Lung (tissue), 12 donors: ENCODE results near the gene ACY1. TPM values are rescaled to one million over a fixed set of nuclear protein-coding genes. Genes with fewer than 3 reads are reported as not detected.

ENCODE experiments used
- ATAC-seq: fragments of 200-7000 bp; cut with Tn5 transposase; one replicate; pipeline ENCODE4 v1.9.1; 2020; ENCODE audit warnings: moderate number of reproducible peaks; ENCODE audit not compliant: insufficient read depth, low FRiP score
- DNase-seq, 3 donors: peaks; one replicate each; pipeline ENCODE4 v3.0.0-alpha.2; 2013 to 2017
- H3K27ac ChIP-seq, 2 donors: one replicate each; pipeline ENCODE4 v1.5.1; 2013; ENCODE audit warnings: mild to moderate bottlenecking in 2 of 2, moderate library complexity in 2 of 2, control low read depth in 1 of 2, inconsistent platforms in 1 of 2, low read depth in 1 of 2, low read length in 1 of 2
- H3K27me3 ChIP-seq, 3 donors: one replicate each; pipeline ENCODE4 v1.5.1; 2013; ENCODE audit warnings: low read length in 2 of 3; ENCODE audit not compliant: control insufficient read depth in 3 of 3, insufficient read depth in 3 of 3
- H3K36me3 ChIP-seq, 4 donors: one replicate each; pipeline ENCODE4 v1.5.1; 2013; ENCODE audit warnings: low read length in 4 of 4, mild to moderate bottlenecking in 1 of 4, moderate library complexity in 1 of 4; ENCODE audit not compliant: control insufficient read depth in 4 of 4, insufficient read depth in 4 of 4
- H3K4me1 ChIP-seq, 5 donors: one replicate each; pipeline ENCODE4 v1.5.1; 2013; ENCODE audit warnings: low read length in 5 of 5, mild to moderate bottlenecking in 2 of 5, moderate library complexity in 1 of 5; ENCODE audit not compliant: control insufficient read depth in 5 of 5, insufficient read depth in 5 of 5
- H3K4me3 ChIP-seq: one replicate; pipeline ENCODE4 v1.5.1; 2013; ENCODE audit warnings: mild to moderate bottlenecking, control low read depth, moderate library complexity
- H3K9ac ChIP-seq, 2 donors: one replicate each; pipeline ENCODE4 v1.5.1; 2013; ENCODE audit warnings: low read length in 2 of 2, control low read depth in 1 of 2; ENCODE audit not compliant: insufficient read depth in 1 of 2
- H3K9me3 ChIP-seq, 4 donors: one replicate each; pipeline ENCODE4 v1.5.1; 2013; ENCODE audit warnings: low read length in 3 of 4, mild to moderate bottlenecking in 1 of 4, moderate library complexity in 1 of 4; ENCODE audit not compliant: control insufficient read depth in 4 of 4, insufficient read depth in 3 of 4
- WGBS, 2 donors: extraction: QIAGEN DNeasy Blood & Tissue Kit; methylation state at CpG; one replicate each; pipeline ENCODE4 v1.1.7; 2013; 5-methylcytosine and 5-hydroxymethylcytosine counted together
- polyA plus RNA-seq, 2 donors: library from polyadenylated mRNA; stranded (reverse); fragments of 200-250 nt; gene quantifications; one replicate each; pipeline ENCODE4 v1.2.1, GENCODE V29; 2013
- total RNA-seq, 2 donors: library from RNA; depleted of rRNA in 1 of 2; stranded (reverse); fragments of >200 nt in 1 of 2; gene quantifications; one replicate each; pipeline ENCODE4 v1.2.1, GENCODE V29; 2014 to 2021
- TF ChIP-seq, protein P1 (sequence below): IDR thresholded peaks from 2 replicates; pipeline ENCODE4 v1.5.1; 2012; ENCODE audit warnings: mild to moderate bottlenecking; ENCODE audit errors: control extremely low read depth, extremely low read depth
- donor health status: control.
- donor health status: control.
- donor health status: Bipolar disorder and iron deficiency.
- donor health status: healthy.
- donor health status: DM: yes; HTN: yes; CAD: no.

The ACY1 gene
- total and polyA plus RNA-seq, 4 donors = 19.6 to 52.6 (median 39.0) TPM

DNA sequence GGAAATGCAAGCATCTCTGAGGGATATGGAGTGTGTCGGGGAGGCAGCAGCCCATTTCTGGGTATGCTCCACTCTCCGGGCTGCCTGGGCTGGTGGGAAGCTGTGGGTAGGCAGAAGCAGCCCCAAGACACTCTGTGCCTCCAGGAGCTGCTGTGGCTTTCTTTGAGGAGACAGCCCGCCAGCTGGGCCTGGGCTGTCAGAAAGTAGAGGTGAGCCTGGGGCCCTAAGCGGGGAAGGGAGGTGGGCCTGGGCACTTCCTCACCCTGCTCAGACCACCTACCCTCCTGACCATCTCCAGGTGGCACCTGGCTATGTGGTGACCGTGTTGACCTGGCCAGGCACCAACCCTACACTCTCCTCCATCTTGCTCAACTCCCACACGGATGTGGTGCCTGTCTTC lies 1.7 kb downstream of the ACY1 start:
- H3K36me3 ChIP-seq = peaks cover 0 to 7% (median 3%) of the 10 kb centered on the region in 4 donors
- no peak for DNase-seq
- no peak for ATAC-seq
- no peak overlapping the region for H3K27ac ChIP-seq
- H3K9me3 ChIP-seq = no peaks in the 10 kb centered on the region
- 91 to 95% methylated on average over 6 of the region's 6 CpGs for WGBS, 2 donors
- H3K9ac ChIP-seq = no peak overlapping the region
- peaks cover 4 to 25% (median 9%) of the 10 kb centered on the region in 5 donors for H3K4me1 ChIP-seq
- H3K27me3 ChIP-seq = no peaks in the 10 kb centered on the region
- TF ChIP-seq, protein P1, sequence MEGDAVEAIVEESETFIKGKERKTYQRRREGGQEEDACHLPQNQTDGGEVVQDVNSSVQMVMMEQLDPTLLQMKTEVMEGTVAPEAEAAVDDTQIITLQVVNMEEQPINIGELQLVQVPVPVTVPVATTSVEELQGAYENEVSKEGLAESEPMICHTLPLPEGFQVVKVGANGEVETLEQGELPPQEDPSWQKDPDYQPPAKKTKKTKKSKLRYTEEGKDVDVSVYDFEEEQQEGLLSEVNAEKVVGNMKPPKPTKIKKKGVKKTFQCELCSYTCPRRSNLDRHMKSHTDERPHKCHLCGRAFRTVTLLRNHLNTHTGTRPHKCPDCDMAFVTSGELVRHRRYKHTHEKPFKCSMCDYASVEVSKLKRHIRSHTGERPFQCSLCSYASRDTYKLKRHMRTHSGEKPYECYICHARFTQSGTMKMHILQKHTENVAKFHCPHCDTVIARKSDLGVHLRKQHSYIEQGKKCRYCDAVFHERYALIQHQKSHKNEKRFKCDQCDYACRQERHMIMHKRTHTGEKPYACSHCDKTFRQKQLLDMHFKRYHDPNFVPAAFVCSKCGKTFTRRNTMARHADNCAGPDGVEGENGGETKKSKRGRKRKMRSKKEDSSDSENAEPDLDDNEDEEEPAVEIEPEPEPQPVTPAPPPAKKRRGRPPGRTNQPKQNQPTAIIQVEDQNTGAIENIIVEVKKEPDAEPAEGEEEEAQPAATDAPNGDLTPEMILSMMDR = no peak
- no peak overlapping the region for H3K4me3 ChIP-seq

DNA sequence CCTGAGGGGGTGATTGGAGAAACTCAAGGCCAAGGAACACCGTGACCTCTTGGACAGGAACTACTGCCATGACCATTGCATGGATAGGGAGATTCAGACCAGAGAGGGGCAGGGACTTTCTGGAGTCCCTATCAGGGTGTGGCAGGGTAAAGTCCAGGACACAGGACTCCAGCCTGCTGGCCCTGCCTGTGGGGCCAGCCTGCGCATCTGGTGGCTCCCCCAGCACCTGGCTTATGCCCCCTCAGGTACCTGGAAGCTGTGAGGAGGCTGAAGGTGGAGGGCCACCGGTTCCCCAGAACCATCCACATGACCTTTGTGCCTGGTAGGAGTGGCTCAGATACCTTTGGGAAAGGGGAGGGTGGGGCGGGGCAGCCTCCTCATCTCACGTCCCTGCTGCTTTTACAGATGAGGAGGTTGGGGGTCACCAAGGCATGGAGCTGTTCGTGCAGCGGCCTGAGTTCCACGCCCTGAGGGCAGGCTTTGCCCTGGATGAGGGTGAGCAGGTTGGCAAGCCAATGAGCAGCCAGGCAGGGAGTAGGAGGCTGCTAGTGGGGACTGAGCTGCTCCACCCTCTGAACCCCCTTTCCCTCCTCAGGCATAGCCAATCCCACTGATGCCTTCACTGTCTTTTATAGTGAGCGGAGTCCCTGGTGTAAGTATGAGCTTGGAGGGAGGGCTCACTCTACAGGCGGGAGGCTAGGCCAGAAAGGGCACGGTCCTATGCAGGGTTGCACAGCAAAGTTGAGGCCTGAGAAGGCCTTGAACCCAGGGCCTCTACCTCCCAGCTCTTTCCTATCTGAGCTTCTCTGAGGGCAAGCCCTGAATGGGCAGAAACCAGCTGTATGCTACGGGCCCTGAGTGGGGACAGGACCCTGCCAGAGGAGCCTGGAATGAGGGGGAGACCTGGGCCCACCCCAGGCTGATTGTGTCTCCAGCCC lies 2.9 kb downstream of the ACY1 start:
- Histone ChIP-seq H3K9me3 (no peaks in the 10 kb centered on the region), H3K36me3 (peaks cover 0 to under 1% (median 0%) of the 10 kb centered on the region in 4 donors), H3K27ac (no peak overlapping the region), H3K4me3 (no peak overlapping the region), H3K4me1 (peaks cover 4 to 25% (median 9%) of the 10 kb centered on the region in 5 donors), H3K27me3 (no peaks in the 10 kb centered on the region), H3K9ac (no peak overlapping the region)
- TF ChIP-seq, protein P1 = no peak
- 86 to 88% methylated on average over 12 of the region's 12 CpGs for WGBS, 2 donors
- ATAC-seq = no peak
- DNase-seq = no peak

DNA sequence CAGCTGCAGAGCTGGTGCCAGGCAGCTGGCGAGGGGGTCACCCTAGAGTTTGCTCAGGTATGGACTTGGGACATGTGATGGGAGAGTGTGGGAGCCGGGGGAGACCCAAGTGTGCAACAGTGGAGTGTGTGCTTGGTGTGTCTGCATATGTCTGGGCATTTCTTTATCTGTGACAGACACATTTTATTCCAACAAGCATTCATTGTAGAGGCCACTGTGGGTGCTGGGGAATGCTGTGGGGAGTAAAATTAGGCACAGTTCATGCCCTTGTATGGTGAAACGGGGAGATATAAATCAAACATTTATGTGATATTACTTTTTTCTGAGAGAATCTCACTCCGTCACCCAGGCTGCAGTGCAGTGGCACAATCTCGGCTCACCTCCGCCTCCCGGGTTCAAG lies 4.2 kb downstream of the ACY1 start:
- Histone ChIP-seq H3K27ac (no peak overlapping the region), H3K36me3 (peaks cover 0 to 3% (median 2%) of the 10 kb centered on the region in 4 donors), H3K4me1 (peaks cover 4 to 18% (median 9%) of the 10 kb centered on the region in 5 donors), H3K4me3 (no peak overlapping the region), H3K9me3 (no peaks in the 10 kb centered on the region), H3K9ac (no peak overlapping the region), H3K27me3 (no peaks in the 10 kb centered on the region)
- TF ChIP-seq, protein P1 = no peak
- DNase-seq (no peak), ATAC-seq (no peak)
- 92 to 94% methylated on average over 7 of the region's 7 CpGs for WGBS, 2 donors
